Keratinocyte (primary cell): ENCODE measurements around the gene ZBTB49. TPM values are rescaled to one million over a fixed set of nuclear protein-coding genes. Genes with fewer than 3 reads are reported as not detected.

Experiments
- DNase-seq: peaks from one replicate; pipeline ENCODE4 v3.0.0-alpha.2; 2011; ENCODE audit warnings: low read depth, missing footprints, low spot score
- FAIRE-seq: peaks from 2 replicates; lab custom pipeline; 2011; peaks lifted over from hg19 to GRCh38; lab: Jason Lieb, UNC
- H2AFZ ChIP-seq: 2 replicates; pipeline ENCODE4 v1.6.0; 2012; ENCODE audit warnings: low read length, control low read depth, inconsistent platforms; ENCODE audit not compliant: control insufficient read depth
- H3K27ac ChIP-seq: 2 replicates; pipeline ENCODE4 v1.5.1; 2011; ENCODE audit warnings: low read length; ENCODE audit not compliant: control insufficient read depth, insufficient read depth
- H3K27me3 ChIP-seq: 3 replicates; pipeline ENCODE4 v1.6.0; 2011; ENCODE audit warnings: low read length; ENCODE audit not compliant: control insufficient read depth, insufficient read depth; ENCODE audit errors: extremely low read depth
- H3K36me3 ChIP-seq, 2 experiments: 2 replicates in 1 of 2; 3 replicates in 1 of 2; pipeline ENCODE4 v1.5.1; 2011; ENCODE audit warnings: low read length in 2 of 2, mild to moderate bottlenecking in 1 of 2; ENCODE audit not compliant: control insufficient read depth in 2 of 2, insufficient read depth in 2 of 2; ENCODE audit errors: extremely low read depth in 1 of 2
- H3K4me1 ChIP-seq: 3 replicates; pipeline ENCODE4 v1.5.1; 2011; ENCODE audit warnings: low read length; ENCODE audit not compliant: control insufficient read depth, insufficient read depth; ENCODE audit errors: extremely low read depth
- H3K4me2 ChIP-seq: 3 replicates; pipeline ENCODE4 v1.6.0; 2011; ENCODE audit warnings: low read depth, low read length; ENCODE audit not compliant: control insufficient read depth, insufficient read depth; ENCODE audit errors: extremely low read depth
- H3K4me3 ChIP-seq, 3 experiments: fragments of 200-600 bp in 1 of 3; sonication (generic) in 1 of 3; 2 replicates in 2 of 3; 3 replicates in 1 of 3; pipeline ENCODE4 v1.5.1; 2011 to 2016; ENCODE audit warnings: low read length in 3 of 3, mild to moderate bottlenecking in 3 of 3, control low read depth in 2 of 3, inconsistent platforms in 1 of 3, low read depth in 1 of 3, mixed read lengths in 1 of 3, mixed run types in 1 of 3, moderate library complexity in 1 of 3; ENCODE audit not compliant: control insufficient read depth in 2 of 3, insufficient read depth in 2 of 3; ENCODE audit errors: extremely low read depth in 1 of 3
- H3K79me2 ChIP-seq: 2 replicates; pipeline ENCODE4 v1.6.0; 2012; ENCODE audit warnings: low read length; ENCODE audit not compliant: control insufficient read depth, insufficient read depth
- H3K9ac ChIP-seq: 3 replicates; pipeline ENCODE4 v1.6.0; 2011; ENCODE audit warnings: low read length; ENCODE audit not compliant: control insufficient read depth, insufficient read depth; ENCODE audit errors: extremely low read depth
- H3K9me1 ChIP-seq: 3 replicates; pipeline ENCODE4 v1.6.0; 2011; ENCODE audit warnings: low read length; ENCODE audit not compliant: control insufficient read depth, insufficient read depth; ENCODE audit errors: extremely low read depth
- H3K9me3 ChIP-seq: 2 replicates; pipeline ENCODE4 v1.5.1; 2012; ENCODE audit warnings: low read depth, low read length; ENCODE audit not compliant: control insufficient read depth
- H4K20me1 ChIP-seq: 3 replicates; pipeline ENCODE4 v1.6.0; 2011; ENCODE audit warnings: low read length; ENCODE audit not compliant: control insufficient read depth, insufficient read depth; ENCODE audit errors: extremely low read depth
- EZH2 ChIP-seq: IDR thresholded peaks from one replicate; pipeline ENCODE4 v1.6.1; 2012; ENCODE audit warnings: inconsistent platforms, mild to moderate bottlenecking, low read length, moderate library complexity
- dilution Hi-C: fragments of 300-500 bp; cut with MboI; formaldehyde crosslinking; loops from one replicate; pipeline ENCODE4 v1.7.0; 2020; ENCODE audit warnings: low sequenced_read_pairs; ENCODE audit not compliant: extremely low pct_ligation_motif_present
- polyA plus RNA-seq, 5 experiments: library from polyadenylated mRNA; depleted of rRNA in 3 of 5; stranded (reverse) in 3 of 5; stranded (forward) in 1 of 5; unstranded in 1 of 5; fragments of >200 nt; gene quantifications; 1 replicate in 1 of 5; 2 replicates in 3 of 5; 3 replicates in 1 of 5; pipeline versions ENCODE4 v1.2.1 to v1.2.3, GENCODE V29; 2011 to 2012; ENCODE audit warnings: missing spikeins in 2 of 5, low read depth in 1 of 5, low replicate concordance in 1 of 5
- TF ChIP-seq, protein P1 (sequence below), 3 experiments: IDR thresholded peaks in 1 of 3; conservative IDR thresholded peaks in 1 of 3; optimal IDR thresholded peaks in 1 of 3; 2 replicates in 2 of 3; 3 replicates in 1 of 3; pipeline versions ENCODE3 to v1.5.1; 2011; ENCODE audit warnings: low read length in 3 of 3, mild to moderate bottlenecking in 3 of 3, moderate library complexity in 2 of 3, control low read depth in 1 of 3, inconsistent platforms in 1 of 3; ENCODE audit not compliant: insufficient read depth in 2 of 3; ENCODE audit errors: extremely low read depth in 1 of 3

ZBTB49 gene
- polyA plus RNA-seq, 1 donor (not counting 4 experiments of a cell fraction or from before 2014, with no cell fraction given) = 3.8 TPM

DNA sequence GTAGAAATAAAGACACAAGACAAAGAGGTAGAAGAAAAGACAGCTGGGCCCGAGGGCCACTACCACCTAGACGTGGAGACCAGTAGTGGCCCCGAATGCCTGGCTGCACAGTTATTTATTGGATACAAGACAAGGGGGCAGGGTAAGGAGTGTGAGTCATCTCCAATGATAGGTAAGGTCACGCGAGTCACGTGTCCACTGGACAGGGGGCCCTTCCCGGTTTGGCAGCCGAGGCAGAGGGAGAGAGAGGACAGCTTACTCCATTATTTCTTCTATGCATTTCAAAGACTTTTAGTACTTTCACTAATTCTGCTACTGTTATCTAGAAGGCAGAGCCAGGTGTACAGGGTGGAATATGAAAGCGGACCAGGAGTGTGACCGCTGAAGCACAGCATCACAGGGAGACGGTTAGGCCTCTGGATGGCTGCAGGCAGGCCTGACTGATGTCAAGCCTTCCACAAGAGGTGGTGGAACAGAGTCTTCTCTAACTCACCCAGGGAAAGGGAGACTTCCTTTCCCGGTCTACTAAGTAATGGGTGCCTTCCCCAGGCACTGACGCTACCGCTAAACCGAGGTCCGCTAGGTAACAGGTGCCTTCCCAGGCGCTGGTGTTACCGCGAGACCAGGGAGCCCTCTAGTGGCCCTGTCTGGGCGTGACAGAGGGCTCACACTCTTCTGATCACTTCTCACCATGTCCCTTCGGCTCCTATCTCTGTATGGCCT lies 44.9 kb downstream of the ZBTB49 start:
- Histone ChIP-seq H3K27me3 (peaks cover 6% of the 10 kb centered on the region), H3K79me2 (no peaks in the 10 kb centered on the region), H3K9me3 (no peaks in the 10 kb centered on the region), H4K20me1 (no peaks in the 10 kb centered on the region), H3K36me3 (no peaks in the 10 kb centered on the region), H3K4me3 (no peak overlapping the region), H3K27ac (no peak overlapping the region), H3K9ac (no peak overlapping the region), H2AFZ (no peak overlapping the region), H3K9me1 (no peaks in the 10 kb centered on the region), H3K4me1 (no peaks in the 10 kb centered on the region), H3K4me2 (no peak overlapping the region)
- FAIRE-seq = no peak
- dilution Hi-C loops = no loop called here
- TF ChIP-seq EZH2 = no peak
- TF ChIP-seq, protein P1, sequence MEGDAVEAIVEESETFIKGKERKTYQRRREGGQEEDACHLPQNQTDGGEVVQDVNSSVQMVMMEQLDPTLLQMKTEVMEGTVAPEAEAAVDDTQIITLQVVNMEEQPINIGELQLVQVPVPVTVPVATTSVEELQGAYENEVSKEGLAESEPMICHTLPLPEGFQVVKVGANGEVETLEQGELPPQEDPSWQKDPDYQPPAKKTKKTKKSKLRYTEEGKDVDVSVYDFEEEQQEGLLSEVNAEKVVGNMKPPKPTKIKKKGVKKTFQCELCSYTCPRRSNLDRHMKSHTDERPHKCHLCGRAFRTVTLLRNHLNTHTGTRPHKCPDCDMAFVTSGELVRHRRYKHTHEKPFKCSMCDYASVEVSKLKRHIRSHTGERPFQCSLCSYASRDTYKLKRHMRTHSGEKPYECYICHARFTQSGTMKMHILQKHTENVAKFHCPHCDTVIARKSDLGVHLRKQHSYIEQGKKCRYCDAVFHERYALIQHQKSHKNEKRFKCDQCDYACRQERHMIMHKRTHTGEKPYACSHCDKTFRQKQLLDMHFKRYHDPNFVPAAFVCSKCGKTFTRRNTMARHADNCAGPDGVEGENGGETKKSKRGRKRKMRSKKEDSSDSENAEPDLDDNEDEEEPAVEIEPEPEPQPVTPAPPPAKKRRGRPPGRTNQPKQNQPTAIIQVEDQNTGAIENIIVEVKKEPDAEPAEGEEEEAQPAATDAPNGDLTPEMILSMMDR (optimal IDR thresholded peaks at IDR 0.05 in 1 of 3, IDR thresholded peaks at IDR 0.05 in 1 of 3, conservative IDR thresholded peaks at IDR 0.05 in 1 of 3; ENCODE audit: extremely low read depth in 1 of 3, insufficient read depth in 2 of 3, low read length in 3 of 3) = peak; percentile 68 to 90 (median 78)
- no peak for DNase-seq

DNA sequence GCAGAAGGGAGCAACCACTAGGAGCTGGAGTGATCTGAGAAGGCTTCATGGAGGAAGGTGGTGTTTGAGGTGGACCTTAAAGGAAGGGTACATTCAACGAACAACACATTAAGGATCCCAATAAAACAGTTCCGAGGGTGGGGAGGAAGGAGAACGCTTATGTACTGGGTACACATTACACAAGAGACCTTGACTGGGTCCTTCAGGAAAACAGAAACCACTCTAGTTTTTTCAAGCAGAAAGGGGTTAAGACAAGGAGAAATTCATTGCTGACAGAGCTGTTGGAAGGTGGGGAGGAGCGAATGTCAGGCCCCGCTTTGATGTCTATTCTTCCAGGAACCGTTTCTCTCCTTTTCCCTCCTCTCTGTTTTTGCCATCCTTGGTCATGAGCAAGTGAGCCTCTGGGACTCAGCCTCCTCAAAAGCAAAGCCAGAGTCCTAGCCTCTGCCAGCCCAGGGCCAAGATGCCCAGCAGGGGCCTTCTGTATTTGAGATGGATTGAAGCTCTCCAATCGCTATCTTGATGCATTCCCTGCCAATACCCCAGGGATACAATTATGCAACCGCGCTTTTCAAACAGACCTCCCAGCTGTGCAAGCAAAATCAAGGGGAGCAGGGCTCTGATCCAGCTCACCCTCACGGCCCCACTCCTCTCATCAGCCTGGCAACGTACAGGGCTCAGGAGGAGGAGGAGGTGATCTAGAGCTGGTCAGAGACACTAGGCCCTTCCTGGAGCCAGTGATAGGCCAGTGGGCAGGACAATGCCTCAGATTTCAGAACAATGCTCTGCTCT lies 48.4 kb downstream of the ZBTB49 start:
- no peak overlapping the region for H3K4me3 ChIP-seq
- H3K27me3 ChIP-seq = peaks cover 6% of the 10 kb centered on the region
- FAIRE-seq = no peak
- TF ChIP-seq EZH2 = no peak
- TF ChIP-seq, protein P1 (optimal IDR thresholded peaks at IDR 0.05 in 1 of 3, IDR thresholded peaks at IDR 0.05 in 1 of 3, conservative IDR thresholded peaks at IDR 0.05 in 1 of 3; ENCODE audit: extremely low read depth in 1 of 3, insufficient read depth in 2 of 3, low read length in 3 of 3) = no peak
- no peak for DNase-seq
- no peak overlapping the region for H3K27ac ChIP-seq
- no peaks in the 10 kb centered on the region for H3K9me3 ChIP-seq
- H3K9me1 ChIP-seq = no peaks in the 10 kb centered on the region
- dilution Hi-C loops = no loop called here
- H3K9ac ChIP-seq = no peak overlapping the region
- H4K20me1 ChIP-seq = no peaks in the 10 kb centered on the region
- H2AFZ ChIP-seq = no peak overlapping the region
- H3K36me3 ChIP-seq = no peaks in the 10 kb centered on the region
- H3K4me1 ChIP-seq = no peaks in the 10 kb centered on the region
- no peak overlapping the region for H3K4me2 ChIP-seq
- no peaks in the 10 kb centered on the region for H3K79me2 ChIP-seq
